Right lobe of liver (tissue), 4 donors: Measurements from ENCODE around the gene KIRREL2.

ENCODE experiments used
- POLR2A ChIP-seq: fragments of 450-650 bp; IDR thresholded peaks from one replicate; pipeline ENCODE4 v1.6.1; 2017; ENCODE audit warnings: antibody characterized with exemption, mild to moderate bottlenecking
- TF ChIP-seq, protein P1 (sequence below), 4 donors: fragments of 200-600 bp in 3 of 4; fragments of 450-650 bp in 1 of 4; IDR thresholded peaks; one replicate each; pipeline versions ENCODE4 v1.5.1 to v1.8.0; 2016 to 2022; ENCODE audit warnings: antibody characterized with exemption in 4 of 4, mild to moderate bottlenecking in 2 of 4
- donor health status: DM: no; HTN: no; CAD: no.
- donor health status: DM: no; HTN: no; CAD: no.
- donor health status: DM: no; HTN: yes; CAD: no.

DNA sequence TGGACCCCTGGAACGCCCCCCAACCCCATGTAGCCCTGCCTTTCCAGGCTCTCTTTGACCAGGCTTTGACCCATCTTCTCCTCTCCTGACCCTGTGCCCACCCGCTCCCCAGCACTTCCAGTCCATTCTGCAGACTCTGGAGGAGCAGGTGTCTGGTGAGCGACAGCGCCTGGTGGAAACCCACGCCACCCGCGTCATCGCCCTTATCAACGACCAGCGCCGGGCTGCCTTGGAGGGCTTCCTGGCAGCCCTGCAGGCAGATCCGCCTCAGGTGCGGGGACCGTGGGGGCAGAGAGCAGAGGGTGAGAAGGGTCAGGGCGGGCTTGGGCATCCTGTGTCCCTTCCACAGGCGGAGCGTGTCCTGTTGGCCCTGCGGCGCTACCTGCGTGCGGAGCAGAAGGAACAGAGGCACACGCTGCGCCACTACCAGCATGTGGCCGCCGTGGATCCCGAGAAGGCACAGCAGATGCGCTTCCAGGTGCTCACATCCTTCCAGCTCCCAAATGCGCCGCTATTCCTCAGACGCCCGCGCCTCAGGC is 17.8 kb downstream of the KIRREL2 start:
- TF ChIP-seq, protein P1, sequence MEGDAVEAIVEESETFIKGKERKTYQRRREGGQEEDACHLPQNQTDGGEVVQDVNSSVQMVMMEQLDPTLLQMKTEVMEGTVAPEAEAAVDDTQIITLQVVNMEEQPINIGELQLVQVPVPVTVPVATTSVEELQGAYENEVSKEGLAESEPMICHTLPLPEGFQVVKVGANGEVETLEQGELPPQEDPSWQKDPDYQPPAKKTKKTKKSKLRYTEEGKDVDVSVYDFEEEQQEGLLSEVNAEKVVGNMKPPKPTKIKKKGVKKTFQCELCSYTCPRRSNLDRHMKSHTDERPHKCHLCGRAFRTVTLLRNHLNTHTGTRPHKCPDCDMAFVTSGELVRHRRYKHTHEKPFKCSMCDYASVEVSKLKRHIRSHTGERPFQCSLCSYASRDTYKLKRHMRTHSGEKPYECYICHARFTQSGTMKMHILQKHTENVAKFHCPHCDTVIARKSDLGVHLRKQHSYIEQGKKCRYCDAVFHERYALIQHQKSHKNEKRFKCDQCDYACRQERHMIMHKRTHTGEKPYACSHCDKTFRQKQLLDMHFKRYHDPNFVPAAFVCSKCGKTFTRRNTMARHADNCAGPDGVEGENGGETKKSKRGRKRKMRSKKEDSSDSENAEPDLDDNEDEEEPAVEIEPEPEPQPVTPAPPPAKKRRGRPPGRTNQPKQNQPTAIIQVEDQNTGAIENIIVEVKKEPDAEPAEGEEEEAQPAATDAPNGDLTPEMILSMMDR (IDR thresholded peaks at IDR 0.05): no peak
- no peak for TF ChIP-seq POLR2A
